Activated naive CD8-positive, alpha-beta T cell treated with anti-CD3 and anti-CD28 coated beads, Interleukin-2, amount 50 U/mL, for 16 hours (primary cell): ENCODE data around the gene CLTCL1.

Source experiments
- DNase-seq: peaks from one replicate; pipeline ENCODE4 v3.0.0-alpha.2; 2020; ENCODE audit warnings: low read depth, low spot score

CLTCL1 gene

GRCh38 chr22:19244600-19245352, 46.7 kb downstream of the CLTCL1 start:
- no peak for DNase-seq

- no peak for DNase-seq
These were observed 48.8 kb downstream of the CLTCL1 start for GRCh38 chr22:19242699-19243098.

- no peak for DNase-seq
These were observed 50.0 kb downstream of the CLTCL1 start for GRCh38 chr22:19241593-19241906.

- DNase-seq, result no peak
These were observed 50.5 kb downstream of the CLTCL1 start for GRCh38 chr22:19240813-19241592.

- DNase-seq, result no peak
These were observed 52.1 kb downstream of the CLTCL1 start for GRCh38 chr22:19239464-19239863.

- no peak for DNase-seq
These were observed 52.6 kb downstream of the CLTCL1 start for GRCh38 chr22:19238900-19239299.

GRCh38 chr22:19235874-19236273, 55.6 kb downstream of the CLTCL1 start:
- no peak for DNase-seq

GRCh38 chr22:19234126-19234896, 57.2 kb downstream of the CLTCL1 start:
- DNase-seq, result no peak

- no peak for DNase-seq
These were observed 58.3 kb downstream of the CLTCL1 start for GRCh38 chr22:19233189-19233661.

GRCh38 chr22:19232623-19233022, 58.9 kb downstream of the CLTCL1 start:
- no peak for DNase-seq

- DNase-seq, result no peak
These were observed 59.5 kb downstream of the CLTCL1 start for GRCh38 chr22:19231986-19232385.

- DNase-seq, result no peak
These were observed 61.9 kb downstream of the CLTCL1 start for GRCh38 chr22:19229600-19229999.

GRCh38 chr22:19228179-19228578, 63.3 kb downstream of the CLTCL1 start:
- no peak for DNase-seq

GRCh38 chr22:19226428-19226827, 65.1 kb downstream of the CLTCL1 start:
- no peak for DNase-seq

GRCh38 chr22:19225560-19225959, 66.0 kb downstream of the CLTCL1 start:
- no peak for DNase-seq

- DNase-seq, result no peak
These were observed 66.5 kb downstream of the CLTCL1 start for GRCh38 chr22:19224985-19225384.

- no peak for DNase-seq
These were observed 67.0 kb downstream of the CLTCL1 start for GRCh38 chr22:19224557-19224956.

- DNase-seq, result no peak
These were observed 67.9 kb downstream of the CLTCL1 start for GRCh38 chr22:19223617-19224016.

- DNase-seq, result no peak
These were observed 68.4 kb downstream of the CLTCL1 start for GRCh38 chr22:19223110-19223509.

- no peak for DNase-seq
These were observed 69.1 kb downstream of the CLTCL1 start for GRCh38 chr22:19222242-19223005.

GRCh38 chr22:19220867-19221266, 70.7 kb downstream of the CLTCL1 start:
- DNase-seq, result no peak
